Neural cell (in vitro differentiated cells): ENCODE results near the gene SH3RF3. TPM values are rescaled to one million over a fixed set of nuclear protein-coding genes. Genes with fewer than 3 reads are reported as not detected.

Source experiments
- H2AFZ ChIP-seq: fragments of 200-600, 300-800 bp; sonication (generic), shearing (Covaris generic); 2 replicates; pipeline ENCODE4 v1.6.0; 2014; ENCODE audit warnings: low read depth, mild to moderate bottlenecking, antibody characterized with exemption, low read length, moderate library complexity
- H3F3A ChIP-seq: fragments of 200-600 bp; shearing (Covaris generic); 2 replicates; pipeline ENCODE4 v1.6.1; 2016; ENCODE audit warnings: mild to moderate bottlenecking, moderate library complexity, mixed read lengths, antibody characterized with exemption, low read length; ENCODE audit not compliant: insufficient read depth, poor library complexity, severe bottlenecking
- H3K27ac ChIP-seq: fragments of 200-600, 300-800 bp; sonication (generic), shearing (Covaris generic); 2 replicates; pipeline ENCODE4 v1.5.1; 2014; ENCODE audit warnings: mild to moderate bottlenecking, low read length, moderate library complexity
- H3K27me3 ChIP-seq: fragments of 300-800, 200-600 bp; sonication (generic), shearing (Covaris generic); 2 replicates; pipeline ENCODE4 v1.6.0; 2014; ENCODE audit warnings: mild to moderate bottlenecking, low read depth, low read length, moderate library complexity; ENCODE audit not compliant: insufficient read depth
- H3K36me3 ChIP-seq: fragments of 300-800, 200-600 bp; sonication (generic), shearing (Covaris generic); 2 replicates; pipeline ENCODE4 v1.5.1; 2014; ENCODE audit warnings: mild to moderate bottlenecking, antibody characterized with exemption, low read length, moderate library complexity; ENCODE audit not compliant: insufficient read depth
- H3K4me2 ChIP-seq: fragments of 300-800, 200-600 bp; sonication (generic), shearing (Covaris generic); 2 replicates; pipeline ENCODE4 v1.6.0; 2014; ENCODE audit warnings: mild to moderate bottlenecking, low read length
- H3K4me3 ChIP-seq: fragments of 300-800, 200-600 bp; sonication (generic), shearing (Covaris generic); 2 replicates; pipeline ENCODE4 v1.5.1; 2014; ENCODE audit warnings: mild to moderate bottlenecking, low read length, moderate library complexity
- H3K79me2 ChIP-seq: fragments of 200-600 bp; shearing (Covaris generic); replicated peaks from 2 replicates; pipeline ENCODE4 v1.6.0; 2014; ENCODE audit warnings: mild to moderate bottlenecking, low read length, moderate library complexity; ENCODE audit not compliant: insufficient read depth
- H3K9ac ChIP-seq: fragments of 300-800, 200-600 bp; sonication (generic), shearing (Covaris generic); 2 replicates; pipeline ENCODE4 v1.6.1; 2016; ENCODE audit warnings: mild to moderate bottlenecking, low read length, mixed read lengths
- H3K9me2 ChIP-seq: fragments of 200-600 bp; shearing (Covaris generic); 2 replicates; pipeline ENCODE4 v1.6.1; 2016; ENCODE audit warnings: mild to moderate bottlenecking, low read length, mixed read lengths; ENCODE audit not compliant: insufficient read depth
- H3K9me3 ChIP-seq: fragments of 200-600, 300-800 bp; sonication (generic), shearing (Covaris generic); 2 replicates; pipeline ENCODE4 v1.6.1; 2016; ENCODE audit warnings: mild to moderate bottlenecking, mixed run types, low read length, moderate library complexity, mixed read lengths
- H4K20me1 ChIP-seq: fragments of 200-600 bp; shearing (Covaris generic); 2 replicates; pipeline ENCODE4 v1.6.1; 2016; ENCODE audit warnings: mild to moderate bottlenecking, mixed run types; ENCODE audit not compliant: insufficient read depth
- CTCF ChIP-seq: fragments of 450-650 bp; IDR thresholded peaks from 2 replicates; pipeline ENCODE4 v1.5.1; 2014; ENCODE audit warnings: antibody characterized with exemption, mild to moderate bottlenecking, moderate library complexity; ENCODE audit not compliant: poor library complexity, severe bottlenecking
- EP300 ChIP-seq: fragments of 450-650 bp; conservative IDR thresholded peaks from 2 replicates; pipeline ENCODE4 v1.6.1; 2014; ENCODE audit warnings: antibody characterized with exemption, mild to moderate bottlenecking, moderate library complexity; ENCODE audit not compliant: poor library complexity, severe bottlenecking
- EZH2 ChIP-seq: fragments of 200-600, 300-800 bp; shearing (Covaris generic), sonication (generic); IDR thresholded peaks from 2 replicates; pipeline ENCODE4 v1.6.1; 2014; ENCODE audit warnings: antibody characterized with exemption, low read length, borderline replicate concordance, mild to moderate bottlenecking; ENCODE audit not compliant: insufficient read depth, poor library complexity, severe bottlenecking
- MXI1 ChIP-seq: fragments of 450-650 bp; conservative IDR thresholded peaks from 2 replicates; pipeline ENCODE4 v1.6.1; 2014; ENCODE audit warnings: antibody characterized with exemption, mild to moderate bottlenecking; ENCODE audit not compliant: poor library complexity, severe bottlenecking
- POLR2AphosphoS5 ChIP-seq: IDR thresholded peaks from 2 replicates; pipeline ENCODE4 v1.6.1; 2012
- RAD21 ChIP-seq: fragments of 450-650 bp; conservative IDR thresholded peaks from 2 replicates; pipeline ENCODE4 v1.6.1; 2014; ENCODE audit warnings: antibody characterized with exemption, mild to moderate bottlenecking, moderate library complexity
- SMC3 ChIP-seq: fragments of 450-650 bp; conservative IDR thresholded peaks from 2 replicates; pipeline ENCODE4 v1.6.1; 2014; ENCODE audit warnings: antibody characterized with exemption, mild to moderate bottlenecking, moderate library complexity; ENCODE audit not compliant: poor library complexity
- TAF1 ChIP-seq: IDR thresholded peaks from 2 replicates; pipeline ENCODE4 v1.6.1; 2012; ENCODE audit warnings: low read depth
- polyA plus RNA-seq: library from polyadenylated mRNA; depleted of rRNA; stranded (reverse); fragments of >200 nt; gene quantifications from 2 replicates; pipeline ENCODE4 v1.2.3, GENCODE V29; 2014
- TF ChIP-seq, protein P1 (sequence below): IDR thresholded peaks from 2 replicates; pipeline ENCODE4 v1.6.1; 2012; ENCODE audit warnings: borderline replicate concordance

Gene SH3RF3
- polyA plus RNA-seq, 1 donor from 2014 or later: 0.53 TPM

DNA sequence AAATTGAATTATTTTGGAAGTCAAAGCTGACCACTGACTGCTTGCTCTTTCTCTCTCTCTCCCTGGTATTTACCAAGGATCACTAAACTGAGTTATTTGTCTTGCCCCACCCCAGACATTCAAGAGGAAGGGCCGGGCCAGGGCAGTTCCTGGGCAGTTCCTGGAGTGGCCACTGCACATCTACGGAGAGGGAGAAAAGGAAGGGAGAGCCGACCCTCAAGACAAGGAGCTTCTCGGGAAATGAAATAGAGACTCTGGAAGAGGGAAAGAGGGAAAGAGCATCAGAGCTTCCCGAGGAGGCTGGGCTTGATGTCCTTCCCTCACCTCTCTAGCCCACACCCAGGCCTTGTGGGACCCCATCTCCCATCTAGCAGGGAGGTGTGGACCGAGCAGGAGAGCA lies 401.7 kb downstream of the SH3RF3 start:
- Histone ChIP-seq H3K27me3 (no peaks in the 10 kb centered on the region), H3F3A (no peaks in the 10 kb centered on the region), H3K9ac (no peak overlapping the region)

GRCh38 chr2:109531221-109531620 lies 402.2 kb downstream of the SH3RF3 start:
- TF ChIP-seq POLR2AphosphoS5 (no peak), CTCF (no peak), RAD21 (no peak), SMC3 (no peak), EZH2 (no peak), TAF1 (no peak), EP300 (no peak), MXI1 (no peak)
- TF ChIP-seq, protein P1, sequence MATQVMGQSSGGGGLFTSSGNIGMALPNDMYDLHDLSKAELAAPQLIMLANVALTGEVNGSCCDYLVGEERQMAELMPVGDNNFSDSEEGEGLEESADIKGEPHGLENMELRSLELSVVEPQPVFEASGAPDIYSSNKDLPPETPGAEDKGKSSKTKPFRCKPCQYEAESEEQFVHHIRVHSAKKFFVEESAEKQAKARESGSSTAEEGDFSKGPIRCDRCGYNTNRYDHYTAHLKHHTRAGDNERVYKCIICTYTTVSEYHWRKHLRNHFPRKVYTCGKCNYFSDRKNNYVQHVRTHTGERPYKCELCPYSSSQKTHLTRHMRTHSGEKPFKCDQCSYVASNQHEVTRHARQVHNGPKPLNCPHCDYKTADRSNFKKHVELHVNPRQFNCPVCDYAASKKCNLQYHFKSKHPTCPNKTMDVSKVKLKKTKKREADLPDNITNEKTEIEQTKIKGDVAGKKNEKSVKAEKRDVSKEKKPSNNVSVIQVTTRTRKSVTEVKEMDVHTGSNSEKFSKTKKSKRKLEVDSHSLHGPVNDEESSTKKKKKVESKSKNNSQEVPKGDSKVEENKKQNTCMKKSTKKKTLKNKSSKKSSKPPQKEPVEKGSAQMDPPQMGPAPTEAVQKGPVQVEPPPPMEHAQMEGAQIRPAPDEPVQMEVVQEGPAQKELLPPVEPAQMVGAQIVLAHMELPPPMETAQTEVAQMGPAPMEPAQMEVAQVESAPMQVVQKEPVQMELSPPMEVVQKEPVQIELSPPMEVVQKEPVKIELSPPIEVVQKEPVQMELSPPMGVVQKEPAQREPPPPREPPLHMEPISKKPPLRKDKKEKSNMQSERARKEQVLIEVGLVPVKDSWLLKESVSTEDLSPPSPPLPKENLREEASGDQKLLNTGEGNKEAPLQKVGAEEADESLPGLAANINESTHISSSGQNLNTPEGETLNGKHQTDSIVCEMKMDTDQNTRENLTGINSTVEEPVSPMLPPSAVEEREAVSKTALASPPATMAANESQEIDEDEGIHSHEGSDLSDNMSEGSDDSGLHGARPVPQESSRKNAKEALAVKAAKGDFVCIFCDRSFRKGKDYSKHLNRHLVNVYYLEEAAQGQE: no peak

More for the DNA sequence above, 401.7 kb downstream of the SH3RF3 start:
- Histone ChIP-seq H3K4me2 (no peak overlapping the region), H3K27ac (no peak overlapping the region), H2AFZ (no peak overlapping the region), H3K36me3 (no peaks in the 10 kb centered on the region), H3K79me2 (no peaks in the 10 kb centered on the region), H3K9me3 (no peaks in the 10 kb centered on the region), H3K4me3 (no peak overlapping the region), H4K20me1 (no peaks in the 10 kb centered on the region), H3K9me2 (no peaks in the 10 kb centered on the region)
- TF ChIP-seq, protein P1: no peak
- TF ChIP-seq POLR2AphosphoS5 (no peak), TAF1 (no peak), EP300 (no peak), RAD21 (no peak), MXI1 (no peak), EZH2 (no peak), SMC3 (no peak), CTCF (no peak)

More at GRCh38 chr2:109531221-109531620, 402.2 kb downstream of the SH3RF3 start:
- no peaks in the 10 kb centered on the region for H3K79me2 ChIP-seq
- no peaks in the 10 kb centered on the region for H3F3A ChIP-seq
- no peak overlapping the region for H2AFZ ChIP-seq
- H3K9me2 ChIP-seq: no peaks in the 10 kb centered on the region
- H3K4me2 ChIP-seq: no peak overlapping the region
- no peaks in the 10 kb centered on the region for H3K27me3 ChIP-seq
- no peaks in the 10 kb centered on the region for H3K9me3 ChIP-seq
- no peak overlapping the region for H3K4me3 ChIP-seq
- no peaks in the 10 kb centered on the region for H3K36me3 ChIP-seq
- H4K20me1 ChIP-seq: no peaks in the 10 kb centered on the region
- no peak overlapping the region for H3K9ac ChIP-seq
- no peak overlapping the region for H3K27ac ChIP-seq
